HG02943 (cell line): ENCODE data around the gene TTI1.

Source experiments
- ATAC-seq: cut with Tn5 transposase; IDR thresholded peaks from one replicate; pipeline ENCODE4 v1.9.1; 2021; ENCODE audit warnings: mild to moderate bottlenecking, low read depth, moderate library complexity; ENCODE audit not compliant: unreplicated experiment

TTI1 gene

DNA sequence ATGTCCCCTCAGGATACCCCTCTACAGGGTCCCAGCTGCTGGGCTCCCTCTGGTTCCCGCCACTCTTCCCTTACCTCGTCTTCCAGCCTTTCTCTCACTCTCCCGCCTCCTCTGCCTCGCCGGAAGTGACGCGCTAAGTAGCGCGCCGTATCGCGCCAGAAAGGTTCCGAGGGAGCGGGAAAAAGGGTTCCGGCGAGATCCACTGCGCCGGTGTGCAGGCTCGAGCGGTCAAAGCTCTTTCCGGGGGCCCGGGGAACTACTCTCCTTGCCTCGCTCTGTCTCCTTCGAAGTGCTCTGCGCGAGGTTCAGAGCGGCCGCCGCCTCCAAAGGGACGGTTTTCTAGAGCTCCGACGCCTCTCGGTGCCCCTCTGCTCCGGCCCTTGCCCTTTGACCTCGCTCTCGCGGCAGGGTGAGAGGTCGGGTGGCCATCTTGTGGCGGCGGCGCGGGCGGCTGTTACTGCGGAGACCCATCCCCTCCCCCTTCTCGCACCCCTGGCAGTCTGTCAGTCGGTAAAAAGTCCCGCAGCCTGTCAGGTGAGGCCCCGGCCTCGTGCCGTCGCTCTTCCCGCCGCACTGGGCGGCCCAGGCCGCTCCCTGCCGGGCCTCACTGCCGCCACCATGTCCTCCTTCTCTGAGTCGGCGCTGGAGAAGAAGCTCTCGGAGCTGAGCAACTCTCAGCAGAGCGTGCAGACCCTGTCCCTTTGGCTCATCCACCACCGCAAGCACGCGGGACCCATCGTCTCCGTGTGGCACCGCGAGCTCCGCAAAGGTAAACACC, at the start of gene TTI1, which contains the start of gene RPRD1B:
Gene TTI1 (minus strand): TSS at position 127 of the 778 bp plus-strand sequence. CDS start 19,640 bp downstream, outside the sequence.
Gene RPRD1B (plus strand): TSS at position 417 of the 778 bp plus-strand sequence. CDS start 202 bp downstream, at position 619.
- peak; percentile 73 for ATAC-seq

DNA sequence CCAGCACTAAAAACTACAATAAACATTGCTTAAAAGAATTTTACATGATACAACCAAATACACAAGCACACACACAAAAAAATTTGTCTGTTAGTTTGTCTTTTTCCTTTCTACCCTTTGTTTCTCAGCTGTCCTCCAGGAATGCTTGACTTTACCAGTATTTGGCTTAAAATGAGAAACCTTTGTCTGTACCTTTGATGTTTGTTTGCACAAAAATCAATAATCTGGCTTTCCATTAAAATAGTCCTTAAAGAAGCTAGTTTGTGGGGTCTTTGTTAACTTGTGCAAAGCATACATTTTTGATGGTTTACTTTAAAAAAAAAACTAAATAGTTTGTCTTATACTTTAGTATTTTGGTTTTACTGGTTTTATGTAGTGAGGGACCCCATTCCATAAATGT, 49.6 kb upstream of the TTI1 start:
- no peak for ATAC-seq

DNA sequence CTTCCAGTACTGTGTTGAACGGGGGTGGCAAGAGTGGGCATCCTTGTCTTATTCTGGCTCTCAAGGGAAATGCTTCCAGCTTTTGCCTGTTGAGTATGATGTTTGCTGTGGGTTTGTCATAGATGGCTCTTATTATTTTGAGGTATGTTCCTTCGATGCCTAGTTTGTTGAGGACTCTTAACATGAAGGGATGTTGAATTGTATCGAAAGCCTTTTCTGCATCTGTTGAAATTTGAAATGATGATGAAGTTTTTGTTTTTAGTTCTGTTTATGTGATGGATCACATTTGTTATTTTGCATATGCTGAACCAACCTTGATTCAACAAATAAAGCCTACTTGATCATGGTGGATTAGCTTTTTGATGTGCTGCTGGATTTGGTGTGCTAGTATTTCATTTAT, 48.3 kb upstream of the TTI1 start:
- ATAC-seq: no peak

DNA sequence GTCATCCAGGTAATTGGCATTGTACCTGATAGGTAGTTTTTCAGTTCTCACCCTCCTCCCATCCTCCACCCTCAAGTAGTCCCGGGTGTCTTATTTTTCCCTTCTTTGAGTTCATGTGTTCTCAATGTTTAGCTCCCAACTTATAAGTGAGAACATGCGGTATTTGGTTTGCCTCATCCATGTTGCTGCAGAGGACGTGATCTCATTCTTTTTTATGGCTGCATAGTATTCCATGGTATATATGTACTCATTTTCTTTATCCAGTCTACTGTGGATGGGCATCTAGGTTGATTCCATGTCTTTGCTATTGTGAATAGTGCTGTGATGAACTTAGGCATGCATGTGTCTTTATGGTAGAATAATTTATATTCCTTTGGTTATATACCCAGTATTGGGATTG, 46.1 kb upstream of the TTI1 start:
- ATAC-seq: no peak

DNA sequence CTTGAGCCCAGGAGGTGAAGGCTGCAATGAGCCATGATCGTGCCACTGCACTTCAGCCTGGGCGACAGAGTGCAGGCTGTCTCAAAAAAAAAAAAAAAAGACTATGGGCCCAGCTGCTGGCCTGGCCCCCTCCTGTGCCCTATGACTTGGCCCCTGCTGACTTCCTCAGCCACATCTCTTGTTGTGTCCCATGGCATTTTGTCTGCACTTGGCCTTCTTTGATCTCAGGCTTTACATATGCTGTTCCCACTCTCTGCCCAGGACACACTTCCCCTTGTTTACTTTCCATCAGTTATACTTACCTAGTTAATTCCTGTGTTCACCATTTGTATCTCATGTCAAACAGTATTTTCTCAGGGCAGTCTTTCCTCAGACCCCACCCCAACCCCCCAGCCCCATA, 44.8 kb upstream of the TTI1 start:
- ATAC-seq: no peak

DNA sequence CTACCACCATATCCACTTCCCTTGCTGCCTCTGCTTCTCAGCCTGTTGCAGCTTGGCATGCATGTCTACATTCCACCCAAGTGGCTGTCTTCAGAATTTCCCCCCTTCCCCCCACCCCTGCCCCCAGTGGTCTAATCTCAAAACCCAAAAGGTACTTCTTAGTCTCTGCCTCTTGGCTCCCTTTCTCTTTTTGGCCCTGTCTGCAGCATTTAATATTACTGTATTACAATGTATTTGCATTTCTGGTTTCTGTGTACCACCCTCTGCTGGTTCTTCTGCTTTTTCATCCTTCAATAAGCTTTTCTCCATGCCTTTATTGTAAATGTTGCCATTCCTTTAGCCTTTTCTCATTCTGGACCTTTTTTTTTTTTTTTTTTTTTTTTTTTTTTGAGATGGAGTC, 43.3 kb upstream of the TTI1 start:
- ATAC-seq: no peak

DNA sequence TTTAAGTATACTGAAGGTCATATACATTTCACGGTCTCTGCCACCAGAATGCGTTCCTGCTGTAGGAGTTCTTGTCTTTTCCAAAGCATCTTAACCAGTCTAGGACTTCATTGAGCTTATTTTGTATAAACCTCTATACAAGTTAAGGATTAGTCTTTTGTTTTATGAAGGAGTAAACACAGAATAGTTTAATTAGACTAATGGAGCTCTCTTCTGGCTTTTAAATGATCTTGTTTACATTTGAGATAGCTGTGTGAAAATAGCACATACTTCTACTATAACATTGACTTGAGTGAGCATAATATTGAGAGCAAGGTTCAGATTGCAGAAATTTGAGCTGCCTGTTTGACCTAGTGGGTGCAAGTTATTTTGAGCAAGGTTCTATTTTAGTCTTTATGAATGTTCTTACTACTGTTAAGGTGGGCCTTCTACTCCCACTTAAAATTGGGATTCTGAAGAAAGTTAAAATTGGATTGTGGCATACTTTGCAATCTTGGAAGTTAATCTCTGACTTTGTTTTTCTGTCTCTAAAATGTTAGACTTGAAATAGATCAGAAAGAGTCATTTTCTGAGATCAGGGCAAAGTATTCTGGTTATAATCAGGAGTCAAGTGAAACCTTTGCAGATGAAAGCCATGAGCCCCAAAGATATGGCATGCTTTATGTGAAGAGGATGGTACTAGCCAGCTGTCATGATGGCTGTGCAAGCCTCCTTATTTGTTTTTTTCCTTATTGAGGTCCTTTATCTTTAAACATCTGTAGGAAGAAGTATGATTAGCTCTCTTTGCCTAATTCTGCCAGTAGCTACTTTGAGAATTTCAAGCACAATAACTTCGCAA, 42.1 kb upstream of the TTI1 start:
- ATAC-seq: no peak

DNA sequence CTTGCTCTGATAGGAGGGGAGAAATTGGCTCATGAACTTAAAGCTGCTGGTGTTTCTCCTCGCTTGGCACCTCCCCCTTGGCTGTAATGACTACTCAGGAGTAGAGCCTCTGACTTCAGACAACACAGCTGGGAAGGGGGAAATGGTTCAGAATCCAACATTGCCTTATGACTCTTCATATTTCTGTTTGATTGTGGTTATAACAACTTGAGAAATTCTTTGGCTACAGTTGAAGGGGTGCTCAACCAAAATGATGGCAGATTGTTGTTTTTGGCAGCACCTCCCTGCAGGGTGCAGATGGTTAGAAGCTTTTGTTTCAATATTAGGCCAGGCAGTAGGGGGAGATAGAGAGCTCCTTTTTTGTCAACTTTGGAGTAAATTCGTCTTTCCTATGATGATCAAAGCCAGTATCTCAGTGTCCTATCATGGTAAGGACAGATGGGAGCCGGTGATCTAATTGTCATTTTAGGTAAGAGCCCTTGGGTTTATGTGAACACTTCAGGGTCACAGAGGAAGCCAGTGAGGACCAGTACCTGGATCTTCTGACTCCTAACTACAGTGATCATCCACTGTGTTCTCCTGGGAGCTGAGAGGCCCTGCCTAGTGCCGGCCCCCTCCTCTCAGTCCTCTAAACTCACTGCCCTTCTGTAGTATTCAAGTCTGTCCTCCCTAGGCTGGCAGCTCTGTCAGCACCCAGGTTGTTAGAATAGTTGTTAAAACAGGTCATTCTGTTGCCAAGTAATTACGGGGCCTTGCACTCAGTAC, 40.2 kb upstream of the TTI1 start:
- no peak for ATAC-seq

DNA sequence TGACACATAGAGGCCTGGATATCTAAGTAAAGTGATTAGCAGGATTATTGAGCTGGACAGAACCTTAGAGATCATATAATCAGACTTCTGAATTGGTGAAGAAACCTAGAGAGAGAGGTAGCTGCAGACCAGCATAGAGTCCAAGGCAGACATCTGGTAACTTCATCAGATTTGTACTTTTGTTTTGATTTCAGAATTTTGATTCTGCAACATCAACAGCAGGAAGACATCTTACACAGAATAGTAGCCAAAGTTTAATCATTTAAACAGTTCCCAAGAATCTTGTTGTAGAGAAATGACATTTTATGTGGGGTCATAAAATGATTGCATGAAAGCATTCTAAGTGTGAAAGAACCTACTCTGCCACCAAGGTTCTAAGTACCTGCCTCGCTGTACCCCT, 39.6 kb upstream of the TTI1 start:
- ATAC-seq: no peak

DNA sequence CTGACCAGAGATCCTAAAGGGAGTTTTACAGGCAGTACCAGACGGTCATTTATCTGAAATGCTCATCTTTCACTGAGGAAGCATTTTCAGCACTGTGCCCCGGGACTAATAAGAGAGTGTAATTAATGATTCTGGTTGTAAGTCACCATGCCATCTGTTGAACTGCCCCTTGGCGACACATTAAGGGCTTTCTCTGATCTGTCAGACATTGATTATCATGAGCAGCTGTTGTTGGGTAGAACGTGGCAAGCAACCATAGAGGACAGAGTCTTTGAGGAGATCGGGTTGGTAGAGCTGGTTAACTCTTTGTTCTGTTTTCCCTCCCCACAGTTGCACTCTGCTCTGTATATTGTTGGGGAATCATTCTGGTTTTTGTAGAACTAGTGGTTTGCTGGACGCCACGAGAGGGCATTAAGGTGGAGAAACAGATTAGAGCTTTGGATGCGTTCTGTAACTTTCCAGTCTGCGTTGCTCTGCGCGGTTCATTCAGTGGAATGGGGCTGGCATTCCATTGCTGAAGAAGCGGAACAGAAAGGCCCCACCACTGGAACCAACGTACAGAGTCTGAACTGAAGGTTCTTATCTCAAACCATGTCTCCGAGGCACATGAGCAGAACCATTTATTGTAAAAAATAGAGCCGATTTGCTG, 34.6 kb upstream of the TTI1 start:
- no peak for ATAC-seq

DNA sequence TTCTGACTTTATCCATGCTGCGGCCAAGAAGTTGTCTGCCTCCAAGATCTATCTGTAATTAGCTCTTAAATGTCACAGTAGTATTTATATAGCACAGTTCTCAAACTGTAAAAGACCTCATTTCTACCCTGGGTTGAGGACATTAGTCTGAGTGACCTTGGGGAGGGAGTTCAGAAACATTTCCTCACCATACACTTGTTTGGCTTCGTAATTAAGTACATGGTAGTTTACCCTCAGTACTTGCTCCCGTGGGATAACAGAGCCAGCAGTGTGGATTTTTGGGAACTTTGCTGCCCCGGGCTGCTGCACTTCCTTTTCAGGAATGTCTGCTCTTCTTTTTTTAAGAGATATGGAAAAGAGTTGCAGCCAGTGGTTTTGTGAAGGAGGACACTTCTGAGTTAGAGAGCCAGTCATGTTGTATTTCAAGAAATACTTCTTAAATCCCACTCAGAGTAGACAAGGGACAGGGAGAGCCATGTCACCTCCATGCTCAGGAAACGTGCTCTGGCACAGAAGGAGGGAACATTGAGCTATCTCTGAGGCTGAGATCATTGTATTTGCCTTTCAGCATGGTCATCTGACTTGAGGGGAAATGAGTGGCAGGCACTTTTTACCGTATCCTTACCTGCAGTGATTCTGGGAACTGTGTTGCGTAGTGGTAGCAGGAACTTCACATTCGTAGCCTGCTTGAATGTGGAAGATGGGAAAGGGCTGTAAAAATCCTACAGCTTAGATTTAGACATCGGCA, 33.9 kb upstream of the TTI1 start:
- no peak for ATAC-seq

DNA sequence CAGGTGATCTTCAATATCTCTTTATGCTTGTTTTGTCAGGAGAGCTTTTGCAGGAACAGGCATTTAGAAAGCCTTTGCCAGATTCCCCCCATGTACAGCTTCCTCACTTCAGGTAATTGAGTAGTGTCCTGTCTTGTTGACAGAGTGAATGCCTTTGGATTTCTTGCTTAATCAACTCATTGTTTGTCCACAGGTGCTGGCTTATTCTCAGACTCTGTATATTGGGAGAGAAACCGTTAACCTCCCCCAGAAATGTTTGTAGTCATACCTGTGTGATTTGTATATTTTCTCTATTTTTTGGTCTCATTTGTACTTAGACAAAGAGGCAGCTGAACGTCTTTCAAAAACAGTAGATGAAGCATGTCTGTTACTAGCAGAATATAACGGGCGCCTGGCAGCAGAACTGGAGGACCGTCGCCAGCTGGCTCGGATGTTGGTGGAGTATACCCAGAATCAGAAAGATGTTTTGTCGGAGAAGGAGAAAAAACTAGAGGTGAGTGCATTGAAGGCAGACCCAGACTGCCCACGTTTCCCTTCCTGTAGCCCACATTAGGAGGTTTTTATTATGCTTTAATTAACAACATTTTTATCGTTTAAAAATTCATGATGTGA, 32.6 kb upstream of the TTI1 start:
- no peak for ATAC-seq

DNA sequence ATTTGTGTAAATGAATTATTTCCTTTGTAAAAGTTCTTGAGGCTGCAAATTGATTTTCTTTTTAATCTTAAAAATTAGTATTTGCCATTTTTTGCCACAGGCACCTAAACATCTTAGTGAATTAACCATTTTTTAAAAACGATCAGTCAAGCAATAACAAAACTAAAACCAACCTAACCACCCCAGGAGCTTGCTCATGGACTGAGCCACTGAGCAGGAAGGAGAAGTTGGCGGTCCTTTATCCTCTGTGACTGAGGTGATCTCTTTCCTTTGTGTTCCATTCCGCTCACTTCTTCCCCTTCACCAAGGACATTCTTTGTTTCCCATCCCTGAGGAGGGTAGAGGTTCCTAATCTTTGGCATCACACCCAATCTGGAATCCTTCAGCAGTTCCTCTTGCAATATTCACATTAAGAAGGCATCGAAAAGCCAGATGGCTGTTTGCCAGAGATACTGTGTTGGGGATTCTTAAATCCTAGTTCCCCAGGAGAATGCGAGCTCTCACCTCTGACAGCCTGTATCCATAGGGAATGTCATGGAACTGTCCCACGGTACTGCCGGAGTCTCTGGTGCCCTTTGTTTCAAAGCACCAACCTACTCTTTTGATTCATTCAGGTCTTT, 30.8 kb upstream of the TTI1 start:
- no peak for ATAC-seq

DNA sequence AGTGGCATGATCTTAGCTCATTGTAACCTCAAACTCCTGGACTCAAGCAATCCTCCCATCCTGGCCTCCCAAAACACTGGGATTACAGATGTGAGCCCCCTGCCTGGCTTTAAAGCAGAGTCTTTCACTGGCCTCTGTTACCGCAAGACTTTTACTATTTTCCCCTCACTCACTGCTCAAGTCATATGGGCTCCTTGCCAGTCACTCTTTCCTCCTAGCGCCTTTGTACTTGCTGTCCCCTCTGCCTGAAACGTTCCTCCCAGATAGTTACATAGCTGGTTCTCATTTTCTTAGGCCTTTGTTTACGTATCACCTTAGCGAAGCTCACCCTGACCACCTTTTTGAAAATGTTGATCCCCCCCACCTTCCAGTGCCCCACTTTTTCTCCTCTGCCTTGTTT, 29.6 kb upstream of the TTI1 start:
- no peak for ATAC-seq

DNA sequence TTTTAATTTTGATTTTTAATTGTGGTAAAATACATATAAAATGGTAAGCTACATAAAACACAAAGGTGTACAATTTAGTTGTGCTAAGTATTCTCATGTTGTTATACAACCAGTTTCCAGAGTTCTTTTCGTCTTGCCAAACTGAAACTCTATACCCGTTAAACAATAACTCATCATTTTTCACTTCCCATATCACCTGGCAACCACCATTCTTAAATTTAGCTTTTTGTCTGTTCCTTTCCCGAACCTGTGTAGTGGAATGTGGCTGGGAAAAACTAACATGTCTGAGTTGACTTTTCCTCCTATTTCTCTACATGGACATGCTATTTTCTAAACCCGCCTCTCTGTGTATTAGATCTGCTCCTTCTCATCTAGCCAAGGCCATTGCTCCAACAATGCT, 27.9 kb upstream of the TTI1 start:
- no peak for ATAC-seq

DNA sequence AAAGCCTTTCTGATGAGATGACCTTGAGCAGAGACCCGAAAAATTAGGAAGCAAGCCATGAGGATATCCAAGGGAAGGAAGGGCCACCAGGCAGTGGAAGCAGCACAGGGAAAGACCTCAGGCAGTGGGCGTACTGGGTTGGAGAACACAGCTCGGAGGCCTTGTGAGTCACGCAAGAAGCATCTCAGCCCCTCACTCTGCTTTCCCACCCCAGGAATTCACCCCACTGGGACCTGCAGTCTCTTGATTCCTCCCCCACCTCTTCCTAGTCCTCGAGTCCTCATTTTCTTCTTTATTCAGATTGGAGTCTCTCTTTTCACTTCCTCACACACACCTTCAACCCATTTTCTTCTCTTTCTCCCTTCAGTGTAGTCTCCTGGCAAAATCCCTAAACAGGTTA, 27.3 kb upstream of the TTI1 start:
- ATAC-seq: no peak

DNA sequence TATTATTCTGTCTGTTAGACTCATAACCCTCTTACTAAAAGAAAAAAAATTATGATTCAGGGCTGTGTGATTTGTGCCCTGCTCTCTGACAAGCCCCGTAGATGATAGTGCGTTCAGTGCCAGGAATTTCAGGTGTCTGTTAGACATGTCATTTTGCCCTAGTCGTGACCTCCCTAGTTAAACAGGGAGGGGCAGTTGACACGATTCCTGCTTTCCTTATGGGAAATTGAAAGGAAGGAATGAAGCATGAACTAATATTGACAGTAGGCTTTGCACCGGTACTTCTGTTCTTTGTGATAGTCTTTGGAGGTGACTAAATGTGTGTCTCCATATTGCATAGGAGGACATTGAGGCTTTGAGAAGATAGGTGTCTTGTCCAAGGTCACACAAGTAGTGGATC, 26.6 kb upstream of the TTI1 start:
- no peak for ATAC-seq

DNA sequence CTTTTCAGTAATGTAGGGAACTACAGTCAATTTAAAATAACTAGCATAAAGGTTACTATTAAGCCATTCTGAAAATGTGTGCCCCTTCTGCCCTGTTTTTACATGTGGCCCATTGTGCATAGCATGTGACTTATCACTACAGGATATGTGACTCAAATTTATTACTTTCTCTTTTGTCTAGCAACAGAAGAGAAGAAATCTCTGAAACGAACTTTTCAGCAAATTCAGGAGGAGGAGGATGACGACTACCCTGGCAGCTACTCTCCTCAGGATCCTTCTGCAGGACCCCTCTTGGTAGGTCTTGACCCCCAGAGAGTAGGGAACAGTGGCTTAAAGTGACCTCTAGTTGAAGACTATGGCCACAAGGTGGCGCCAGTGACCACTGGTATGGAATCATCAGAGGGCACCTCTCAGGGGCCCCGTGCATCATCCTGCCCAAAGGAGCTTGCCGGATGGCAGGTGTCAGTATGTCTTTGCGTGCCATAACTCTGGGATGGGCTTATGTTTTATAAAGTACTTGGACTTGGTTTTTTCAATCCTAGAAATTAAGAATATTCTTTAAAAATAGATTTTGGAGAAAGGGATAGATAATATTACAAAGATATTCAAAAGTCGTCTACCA, 24.2 kb upstream of the TTI1 start:
- ATAC-seq: no peak

DNA sequence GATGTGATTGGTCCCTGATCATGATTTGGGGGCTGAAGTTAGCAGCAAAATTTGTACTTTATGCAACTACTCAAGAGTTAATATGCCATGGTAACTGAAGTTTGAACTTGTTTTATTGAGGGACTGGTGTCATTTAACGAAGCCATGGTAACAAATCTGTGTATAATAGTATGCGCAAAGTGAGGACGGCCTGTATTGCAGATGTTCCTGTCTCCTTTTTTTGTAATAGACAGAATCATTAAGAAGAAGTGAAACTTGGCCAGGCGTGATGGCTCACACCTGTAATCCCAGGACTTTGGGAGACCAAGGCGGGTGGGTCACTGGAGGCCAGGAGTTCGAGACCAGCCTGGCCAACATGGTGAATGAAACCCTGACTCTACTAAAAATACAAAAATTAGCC, 22.6 kb upstream of the TTI1 start:
- ATAC-seq: no peak
